Islet precursor cell (in vitro differentiated cells): ENCODE data around the gene ALG1L2.
A peak's percentile ranks its signal among the peaks of the same experiment; 100 is the strongest.
"Not testable (repeated sequence)": the region's sequence is repeated elsewhere in the genome, so short reads cannot be mapped to it uniquely, and the experiment has no call there.

Source experiments
- DNase-seq: peaks from one replicate; pipeline ENCODE4 v3.0.0-alpha.2; 2018

The ALG1L2 gene

GRCh38 chr3:130081351-130081881 lies at the start of gene ALG1L2:
ALG1L2 (plus strand) TSS chr3:130081831; CDS start chr3:130082017, 186 bp downstream.
- no peak for DNase-seq

- DNase-seq, result not testable (repeated sequence)
Measured at GRCh38 chr3:130037126-130037815, 44.4 kb upstream of the ALG1L2 start.

GRCh38 chr3:130042736-130043135 lies 38.9 kb upstream of the ALG1L2 start:
- not testable (repeated sequence) for DNase-seq

GRCh38 chr3:130043658-130044057 lies 38.0 kb upstream of the ALG1L2 start:
- DNase-seq, result not testable (repeated sequence)

- DNase-seq, result no peak
Measured at GRCh38 chr3:130044370-130044769, 37.3 kb upstream of the ALG1L2 start.

GRCh38 chr3:130048726-130049125 lies 32.9 kb upstream of the ALG1L2 start:
- no peak for DNase-seq

- DNase-seq, result not testable (repeated sequence)
Measured at GRCh38 chr3:130052366-130052765, 29.3 kb upstream of the ALG1L2 start.

- DNase-seq, result peak; percentile 59
Measured at GRCh38 chr3:130052965-130053364, 28.7 kb upstream of the ALG1L2 start.

GRCh38 chr3:130057536-130058266 lies 23.9 kb upstream of the ALG1L2 start:
- not testable (repeated sequence) for DNase-seq

- not testable (repeated sequence) for DNase-seq
Measured at GRCh38 chr3:130058267-130058657, 23.4 kb upstream of the ALG1L2 start.

- not testable (repeated sequence) for DNase-seq
Measured at GRCh38 chr3:130058716-130059115, 22.9 kb upstream of the ALG1L2 start.

- not testable (repeated sequence) for DNase-seq
Measured at GRCh38 chr3:130059162-130059561, 22.5 kb upstream of the ALG1L2 start.

GRCh38 chr3:130073582-130073981 lies 8.0 kb upstream of the ALG1L2 start:
- DNase-seq, result no peak

- no peak for DNase-seq
Measured at GRCh38 chr3:130077636-130078035, 4.0 kb upstream of the ALG1L2 start.

GRCh38 chr3:130083363-130084090 lies 1.9 kb downstream of the ALG1L2 start:
- DNase-seq, result not testable (repeated sequence)

GRCh38 chr3:130084436-130084980 lies 2.9 kb downstream of the ALG1L2 start:
- DNase-seq, result no peak

GRCh38 chr3:130085881-130086280 lies 4.2 kb downstream of the ALG1L2 start:
- no peak for DNase-seq

- not testable (repeated sequence) for DNase-seq
Measured at GRCh38 chr3:130086628-130087027, 5.0 kb downstream of the ALG1L2 start.

GRCh38 chr3:130088061-130088460 lies 6.4 kb downstream of the ALG1L2 start:
- no peak for DNase-seq

GRCh38 chr3:130090681-130091080 lies 9.1 kb downstream of the ALG1L2 start:
- DNase-seq, result not testable (repeated sequence)

- no peak for DNase-seq
Measured at GRCh38 chr3:130091958-130092357, 10.3 kb downstream of the ALG1L2 start.

- peak; percentile 71 for DNase-seq
Measured at GRCh38 chr3:130093741-130094391, 12.2 kb downstream of the ALG1L2 start.
